Breast epithelium (tissue), 4 donors: Measurements from ENCODE around the gene FAM170A. TPM values are rescaled to one million over a fixed set of nuclear protein-coding genes. Genes with fewer than 3 reads are reported as not detected.

Experiments used
- DNase-seq, 2 donors: peaks; one replicate each; pipeline ENCODE4 v3.0.0-alpha.2; 2019; ENCODE audit warnings: low spot score in 2 of 2
- H3K27ac ChIP-seq, 2 donors: fragments of 200-600 bp; sonication (generic) in 1 of 2; one replicate each; pipeline ENCODE4 v1.5.1; 2016 to 2019; ENCODE audit warnings: mild to moderate bottlenecking in 1 of 2
- H3K27me3 ChIP-seq, 2 donors: fragments of 200-600 bp; sonication (generic) in 1 of 2; one replicate each; pipeline versions ENCODE4 v1.5.1 to v1.6.0; 2017 to 2019; ENCODE audit warnings: control low read depth in 1 of 2, mild to moderate bottlenecking in 1 of 2
- H3K36me3 ChIP-seq: fragments of 200-600 bp; one replicate; pipeline ENCODE4 v1.5.1; 2019
- H3K4me1 ChIP-seq, 2 donors: fragments of 200-600 bp; sonication (generic); one replicate each; pipeline ENCODE4 v1.5.1; 2016 to 2019; ENCODE audit warnings: control low read depth in 1 of 2
- H3K4me3 ChIP-seq, 3 donors: fragments of 200-600 bp; sonication (generic); 1 replicate in 2 of 3; 2 replicates in 1 of 3; pipeline ENCODE4 v1.5.1; 2016 to 2019; ENCODE audit warnings: mild to moderate bottlenecking in 3 of 3, moderate library complexity in 2 of 3
- H3K9me3 ChIP-seq, 2 donors: fragments of 200-600 bp; sonication (generic) in 1 of 2; one replicate each; pipeline ENCODE4 v1.5.1; 2016 to 2019; ENCODE audit warnings: control low read depth in 1 of 2
- CTCF ChIP-seq, 3 donors: fragments of 450-650 bp; IDR thresholded peaks; one replicate each; pipeline ENCODE4 v1.5.1; 2016 to 2017; ENCODE audit warnings: antibody characterized with exemption in 3 of 3, mild to moderate bottlenecking in 3 of 3, moderate library complexity in 3 of 3
- POLR2A ChIP-seq: fragments of 450-650 bp; IDR thresholded peaks from one replicate; pipeline ENCODE4 v1.6.1; 2016; ENCODE audit warnings: antibody characterized with exemption, mild to moderate bottlenecking, moderate library complexity
- POLR2AphosphoS5 ChIP-seq, 3 donors: sonication (generic); formaldehyde crosslinking; IDR thresholded peaks; one replicate each; pipeline ENCODE4 v1.6.1; 2017; ENCODE audit warnings: antibody characterized with exemption in 3 of 3
- intact Hi-C: fragments of 100-400 bp; cut with DNase I; formaldehyde crosslinking; loops from one replicate; pipeline ENCODE4 v1.15.1; 2023; ENCODE audit warnings: low total_unique reads
- total RNA-seq, 3 donors: library from RNA; depleted of rRNA; stranded (reverse); fragments of >200 nt; gene quantifications; one replicate each; pipeline ENCODE4 v1.1.0, GENCODE V29; 2016

Gene FAM170A
- total RNA-seq, 3 donors from 2014 or later: 0.33 TPM; not detected in 2

- Histone ChIP-seq H3K27me3 (no peaks in the 10 kb centered on the region), H3K27ac (no peak overlapping the region), H3K4me3 (no peak overlapping the region), H3K4me1 (no peaks in the 10 kb centered on the region), H3K36me3 (no peaks in the 10 kb centered on the region), H3K9me3 (no peaks in the 10 kb centered on the region)
- intact Hi-C loops: no loop called here
- DNase-seq: no peak
- TF ChIP-seq POLR2A (no peak), POLR2AphosphoS5 (IDR thresholded peaks at IDR 0.05) (no peak), CTCF (IDR thresholded peaks at IDR 0.05) (no peak)
These were observed 22.1 kb downstream of the FAM170A start for GRCh38 chr5:119651486-119651885.

- intact Hi-C loops: no loop called here
- H3K27me3 ChIP-seq: no peaks in the 10 kb centered on the region
- no peaks in the 10 kb centered on the region for H3K36me3 ChIP-seq
- TF ChIP-seq POLR2A: no peak
- no peak for TF ChIP-seq CTCF (IDR thresholded peaks at IDR 0.05)
- TF ChIP-seq POLR2AphosphoS5 (IDR thresholded peaks at IDR 0.05): no peak
- no peak overlapping the region for H3K4me3 ChIP-seq
- DNase-seq: no peak
- no peaks in the 10 kb centered on the region for H3K4me1 ChIP-seq
- no peaks in the 10 kb centered on the region for H3K9me3 ChIP-seq
- no peak overlapping the region for H3K27ac ChIP-seq
These were observed 25.7 kb downstream of the FAM170A start for GRCh38 chr5:119655061-119655460.

GRCh38 chr5:119656023-119656422, 26.7 kb downstream of the FAM170A start:
- Histone ChIP-seq H3K4me3 (no peak overlapping the region), H3K9me3 (no peaks in the 10 kb centered on the region), H3K36me3 (no peaks in the 10 kb centered on the region), H3K27ac (no peak overlapping the region), H3K4me1 (no peaks in the 10 kb centered on the region), H3K27me3 (no peaks in the 10 kb centered on the region)
- TF ChIP-seq CTCF (IDR thresholded peaks at IDR 0.05) (no peak), POLR2A (no peak), POLR2AphosphoS5 (IDR thresholded peaks at IDR 0.05) (no peak)
- no peak for DNase-seq
- intact Hi-C loops: no loop called here

- H3K27ac ChIP-seq: no peak overlapping the region
- no peaks in the 10 kb centered on the region for H3K36me3 ChIP-seq
- DNase-seq: no peak
- TF ChIP-seq POLR2A (no peak), CTCF (IDR thresholded peaks at IDR 0.05) (no peak), POLR2AphosphoS5 (IDR thresholded peaks at IDR 0.05) (no peak)
- no peaks in the 10 kb centered on the region for H3K4me1 ChIP-seq
- H3K27me3 ChIP-seq: no peaks in the 10 kb centered on the region
- intact Hi-C loops: no loop called here
- no peak overlapping the region for H3K4me3 ChIP-seq
- H3K9me3 ChIP-seq: peaks cover 0 to 18% of the 10 kb centered on the region in 2 donors
These were observed 37.2 kb downstream of the FAM170A start for GRCh38 chr5:119666542-119666941.

GRCh38 chr5:119678351-119679028, 49.1 kb downstream of the FAM170A start:
- Histone ChIP-seq H3K36me3 (no peaks in the 10 kb centered on the region), H3K27me3 (no peaks in the 10 kb centered on the region), H3K4me3 (no peak overlapping the region), H3K27ac (no peak overlapping the region), H3K4me1 (no peaks in the 10 kb centered on the region), H3K9me3 (no peaks in the 10 kb centered on the region)
- TF ChIP-seq POLR2A: no peak
- no peak for TF ChIP-seq CTCF (IDR thresholded peaks at IDR 0.05)
- no peak for TF ChIP-seq POLR2AphosphoS5 (IDR thresholded peaks at IDR 0.05)
- no peak for DNase-seq
- intact Hi-C loops: no loop called here
